WERI-Rb-1 (cell line): ENCODE data around the gene RBPJL.

Experiments
- DNase-seq: peaks from one replicate; pipeline ENCODE4 v3.0.0-alpha.2; 2020
- H3K27ac ChIP-seq: fragments of 250-450 bp; sonication (Bioruptor Pico); 2 replicates; pipeline ENCODE4 v1.5.1; 2020; ENCODE audit warnings: mild to moderate bottlenecking, moderate library complexity
- H3K27me3 ChIP-seq: fragments of 250-450 bp; sonication (Bioruptor Pico); 2 replicates; pipeline ENCODE4 v1.5.1; 2021; ENCODE audit warnings: mild to moderate bottlenecking, low read depth, moderate library complexity; ENCODE audit not compliant: insufficient read depth, severe bottlenecking
- H3K36me3 ChIP-seq: fragments of 250-450 bp; sonication (Bioruptor Pico); 2 replicates; pipeline ENCODE4 v1.5.1; 2020; ENCODE audit warnings: mild to moderate bottlenecking, moderate library complexity
- H3K4me3 ChIP-seq: 2 replicates; pipeline ENCODE4 v1.5.1; 2011; ENCODE audit warnings: low read depth, mild to moderate bottlenecking, control low read depth, low read length
- H3K9me3 ChIP-seq: fragments of 250-450 bp; sonication (Bioruptor Pico); 2 replicates; pipeline ENCODE4 v1.5.1; 2021; ENCODE audit warnings: mild to moderate bottlenecking, moderate library complexity; ENCODE audit not compliant: severe bottlenecking
- TF ChIP-seq, protein P1 (sequence below): IDR thresholded peaks from 2 replicates; pipeline ENCODE4 v1.5.1; 2011; ENCODE audit warnings: low read depth, mild to moderate bottlenecking, control low read depth, inconsistent platforms, low read length

RBPJL gene

GRCh38 chr20:45293041-45294002 lies 13.3 kb upstream of the RBPJL start:
- DNase-seq = peak; percentile 93
- Histone ChIP-seq H3K4me3 (peak overlapping the region; percentile 63), H3K27me3 (no peaks in the 10 kb centered on the region), H3K27ac (peak overlapping the region; percentile 94), H3K9me3 (peaks cover 9% of the 10 kb centered on the region), H3K36me3 (no peaks in the 10 kb centered on the region)
- TF ChIP-seq, protein P1, sequence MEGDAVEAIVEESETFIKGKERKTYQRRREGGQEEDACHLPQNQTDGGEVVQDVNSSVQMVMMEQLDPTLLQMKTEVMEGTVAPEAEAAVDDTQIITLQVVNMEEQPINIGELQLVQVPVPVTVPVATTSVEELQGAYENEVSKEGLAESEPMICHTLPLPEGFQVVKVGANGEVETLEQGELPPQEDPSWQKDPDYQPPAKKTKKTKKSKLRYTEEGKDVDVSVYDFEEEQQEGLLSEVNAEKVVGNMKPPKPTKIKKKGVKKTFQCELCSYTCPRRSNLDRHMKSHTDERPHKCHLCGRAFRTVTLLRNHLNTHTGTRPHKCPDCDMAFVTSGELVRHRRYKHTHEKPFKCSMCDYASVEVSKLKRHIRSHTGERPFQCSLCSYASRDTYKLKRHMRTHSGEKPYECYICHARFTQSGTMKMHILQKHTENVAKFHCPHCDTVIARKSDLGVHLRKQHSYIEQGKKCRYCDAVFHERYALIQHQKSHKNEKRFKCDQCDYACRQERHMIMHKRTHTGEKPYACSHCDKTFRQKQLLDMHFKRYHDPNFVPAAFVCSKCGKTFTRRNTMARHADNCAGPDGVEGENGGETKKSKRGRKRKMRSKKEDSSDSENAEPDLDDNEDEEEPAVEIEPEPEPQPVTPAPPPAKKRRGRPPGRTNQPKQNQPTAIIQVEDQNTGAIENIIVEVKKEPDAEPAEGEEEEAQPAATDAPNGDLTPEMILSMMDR = peak; percentile 96

GRCh38 chr20:45294003-45294368 lies 12.7 kb upstream of the RBPJL start:
- peaks cover 9% of the 10 kb centered on the region for H3K9me3 ChIP-seq
- TF ChIP-seq, protein P1 = no peak
- H3K36me3 ChIP-seq = no peaks in the 10 kb centered on the region
- no peaks in the 10 kb centered on the region for H3K27me3 ChIP-seq
- no peak for DNase-seq
- H3K4me3 ChIP-seq = 0 out of 2 replicates have a peak overlapping the region, but pooled peaks have one; percentile 63
- no peak overlapping the region for H3K27ac ChIP-seq

GRCh38 chr20:45294659-45295058 lies 12.0 kb upstream of the RBPJL start:
- TF ChIP-seq, protein P1 = no peak
- Histone ChIP-seq H3K27me3 (no peaks in the 10 kb centered on the region), H3K36me3 (no peaks in the 10 kb centered on the region), H3K4me3 (no peak overlapping the region), H3K27ac (no peak overlapping the region), H3K9me3 (peaks cover 9% of the 10 kb centered on the region)
- DNase-seq = no peak

- no peaks in the 10 kb centered on the region for H3K27me3 ChIP-seq
- TF ChIP-seq, protein P1 = no peak
Measured at GRCh38 chr20:45297786-45298497, 8.7 kb upstream of the RBPJL start.

DNA sequence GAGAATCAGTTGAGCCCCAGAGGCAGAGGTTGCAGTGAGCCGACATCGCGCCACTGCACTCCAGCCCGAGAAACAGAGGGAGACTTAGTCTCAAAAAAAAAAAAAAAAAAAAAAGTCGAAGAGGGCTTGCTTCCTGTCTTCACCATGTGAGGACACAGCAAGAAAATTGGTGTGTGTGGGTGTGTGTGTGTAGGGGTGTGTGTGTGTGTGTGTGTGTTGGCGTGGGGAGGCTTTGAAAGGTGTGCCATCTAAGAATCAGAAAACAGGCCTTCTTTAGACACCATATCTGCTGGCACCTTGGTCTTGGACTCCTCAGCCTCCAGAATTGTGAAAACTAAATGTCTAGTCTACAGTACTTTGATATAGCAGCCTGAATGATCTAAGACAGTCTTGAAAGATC lies 6.9 kb upstream of the RBPJL start:
- H3K9me3 ChIP-seq = peaks cover 5% of the 10 kb centered on the region
- no peak overlapping the region for H3K27ac ChIP-seq
- H3K4me3 ChIP-seq = no peak overlapping the region
- no peaks in the 10 kb centered on the region for H3K36me3 ChIP-seq
- DNase-seq = no peak
- no peaks in the 10 kb centered on the region for H3K27me3 ChIP-seq
- TF ChIP-seq, protein P1 = no peak

More at GRCh38 chr20:45297786-45298497, 8.7 kb upstream of the RBPJL start:
- Histone ChIP-seq H3K4me3 (no peak overlapping the region), H3K36me3 (no peaks in the 10 kb centered on the region), H3K27ac (no peak overlapping the region), H3K9me3 (peaks cover 9% of the 10 kb centered on the region)
- no peak for DNase-seq
